GM23248 (cell line): ENCODE data around the gene ISG20L2. TPM values are rescaled to one million over a fixed set of nuclear protein-coding genes. Genes with fewer than 3 reads are reported as not detected.

Experiments
- DNase-seq: peaks from one replicate; pipeline ENCODE4 v3.0.0-alpha.2; 2015
- H2AFZ ChIP-seq: fragments of 200-600 bp; sonication (generic); 2 replicates; pipeline ENCODE4 v1.6.1; 2016; ENCODE audit warnings: antibody characterized with exemption
- H3F3A ChIP-seq: fragments of 200-600 bp; sonication (generic); 2 replicates; pipeline ENCODE4 v1.6.1; 2016; ENCODE audit warnings: mild to moderate bottlenecking, antibody characterized with exemption, mixed run types; ENCODE audit not compliant: insufficient read depth
- H3K27ac ChIP-seq: fragments of 200-600 bp; sonication (generic); 2 replicates; pipeline ENCODE4 v1.5.1; 2016; ENCODE audit warnings: mild to moderate bottlenecking
- H3K27me3 ChIP-seq: fragments of 200-600 bp; sonication (generic); replicated peaks from 2 replicates; pipeline ENCODE4 v1.6.1; 2016; ENCODE audit warnings: mild to moderate bottlenecking; ENCODE audit not compliant: insufficient read depth
- H3K36me3 ChIP-seq: fragments of 200-600 bp; sonication (generic); 2 replicates; pipeline ENCODE4 v1.6.1; 2016; ENCODE audit warnings: low read depth, mild to moderate bottlenecking
- H3K4me1 ChIP-seq: fragments of 200-600 bp; sonication (generic); 2 replicates; pipeline ENCODE4 v1.6.1; 2016; ENCODE audit warnings: mild to moderate bottlenecking; ENCODE audit not compliant: insufficient read depth
- H3K4me2 ChIP-seq: fragments of 200-600 bp; sonication (generic); one replicate; pipeline ENCODE4 v1.6.1; 2016; ENCODE audit warnings: mild to moderate bottlenecking; ENCODE audit not compliant: unreplicated experiment
- H3K4me3 ChIP-seq: fragments of 200-600 bp; sonication (generic); 2 replicates; pipeline ENCODE4 v1.5.1; 2016; ENCODE audit warnings: mild to moderate bottlenecking
- H3K79me2 ChIP-seq: fragments of 200-600 bp; sonication (generic); 2 replicates; pipeline ENCODE4 v1.6.1; 2016; ENCODE audit warnings: mild to moderate bottlenecking; ENCODE audit not compliant: insufficient read depth
- H3K9ac ChIP-seq: fragments of 200-600 bp; sonication (generic); 2 replicates; pipeline ENCODE4 v1.6.1; 2016; ENCODE audit warnings: mild to moderate bottlenecking
- H3K9me2 ChIP-seq: fragments of 200-600 bp; sonication (generic); 2 replicates; pipeline ENCODE4 v1.6.1; 2016; ENCODE audit warnings: mixed run types, mild to moderate bottlenecking, moderate library complexity; ENCODE audit not compliant: insufficient read depth
- H3K9me3 ChIP-seq: fragments of 200-600 bp; sonication (generic); one replicate; pipeline ENCODE4 v1.6.1; 2017; ENCODE audit warnings: low read depth
- H4K20me1 ChIP-seq: fragments of 200-600 bp; sonication (generic); 2 replicates; pipeline ENCODE4 v1.6.0; 2016; ENCODE audit not compliant: insufficient read depth
- EZH2 ChIP-seq: fragments of 200-600 bp; sonication (generic); IDR thresholded peaks from 2 replicates; pipeline ENCODE4 v1.6.1; 2018; ENCODE audit warnings: antibody characterized with exemption, mild to moderate bottlenecking; ENCODE audit not compliant: insufficient read depth, poor library complexity, severe bottlenecking
- EZH2phosphoT487 ChIP-seq: fragments of 200-600 bp; sonication (generic); IDR thresholded peaks from 2 replicates; pipeline ENCODE4 v1.6.1; 2018; ENCODE audit warnings: antibody characterized with exemption, moderate library complexity, mild to moderate bottlenecking, low read depth; ENCODE audit not compliant: insufficient read depth
- WGBS, 2 experiments: methylation state at CpG; one replicate each; pipeline ENCODE4 v1.1.6; 2015 to 2017; ENCODE audit warnings: low lambda C conversion rate in 2 of 2, low coverage in 1 of 2; ENCODE audit errors: missing lambda C conversion rate in 2 of 2; 5-methylcytosine and 5-hydroxymethylcytosine counted together
- in situ Hi-C: fragments of 300-500 bp; cut with MboI; formaldehyde crosslinking; loops from 2 replicates; pipeline ENCODE4 v1.15.0; 2020
- polyA plus RNA-seq: library from polyadenylated mRNA; unstranded; fragments of >200 nt; fragmentation: Nextera tagmentation; extraction: Ambion mirVana; gene quantifications from 2 replicates; pipeline ENCODE4 v1.2.1, GENCODE V29; 2016
- total RNA-seq: library from RNA; depleted of rRNA; stranded (reverse); fragments of >200 nt; shearing (Covaris generic); gene quantifications from 2 replicates; pipeline ENCODE4 v1.2.3, GENCODE V29; 2014; rRNA removed

ISG20L2 gene
- total and polyA plus RNA-seq, 2 experiments from 2014 or later = 10.4 to 17.8 TPM

GRCh38 chr1:156676114-156676819 is 52.3 kb downstream of the ISG20L2 start:
- 19 to 22% methylated on average over 31 to 39 of the region's 49 CpGs for WGBS, 2 experiments
- H3K4me3 ChIP-seq = peak overlapping the region; percentile 65

GRCh38 chr1:156675210-156676113 is 53.1 kb downstream of the ISG20L2 start:
- in situ Hi-C loops = no loop called here
- no peaks in the 10 kb centered on the region for H3K79me2 ChIP-seq
- peak overlapping the region; percentile 34 for H3K4me2 ChIP-seq
- no peaks in the 10 kb centered on the region for H3K9me3 ChIP-seq
- H3K4me3 ChIP-seq = peak overlapping the region; percentile 65; the same call in 1 of the 2 replicates
- no peak overlapping the region for H3K27ac ChIP-seq
- WGBS, 2 experiments = 78 to 79% methylated on average over 14 to 18 of the region's 18 CpGs
- H3K27me3 ChIP-seq = no peaks in the 10 kb centered on the region; the same call in 1 of the 2 replicates
- H3K4me1 ChIP-seq = peaks cover 6% of the 10 kb centered on the region
- no peak for DNase-seq
- H3K9me2 ChIP-seq = no peaks in the 10 kb centered on the region
- no peaks in the 10 kb centered on the region for H3F3A ChIP-seq
- TF ChIP-seq EZH2phosphoT487 (no peak), EZH2 (no peak)
- H2AFZ ChIP-seq = no peak overlapping the region
- H4K20me1 ChIP-seq = no peaks in the 10 kb centered on the region
- peak overlapping the region; percentile 59 for H3K9ac ChIP-seq
- H3K36me3 ChIP-seq = no peaks in the 10 kb centered on the region

More at GRCh38 chr1:156676114-156676819, 52.3 kb downstream of the ISG20L2 start:
- in situ Hi-C loops = no loop called here
- H3K4me1 ChIP-seq = peaks cover 6% of the 10 kb centered on the region
- TF ChIP-seq EZH2 = no peak
- TF ChIP-seq EZH2phosphoT487 = no peak
- H2AFZ ChIP-seq = peak overlapping the region; percentile 79
- no peaks in the 10 kb centered on the region for H3K79me2 ChIP-seq
- H3K9me3 ChIP-seq = no peaks in the 10 kb centered on the region
- no peak overlapping the region for H3K27ac ChIP-seq
- no peaks in the 10 kb centered on the region for H3K9me2 ChIP-seq
- H4K20me1 ChIP-seq = no peaks in the 10 kb centered on the region
- peak overlapping the region; percentile 59; the same call in 1 of the 2 replicates for H3K9ac ChIP-seq
- no peaks in the 10 kb centered on the region for H3K36me3 ChIP-seq
- no peaks in the 10 kb centered on the region; the same call in 1 of the 2 replicates for H3K27me3 ChIP-seq
- H3K4me2 ChIP-seq = peak overlapping the region; percentile 91
- peak; percentile 58 for DNase-seq
- no peaks in the 10 kb centered on the region for H3F3A ChIP-seq

GRCh38 chr1:156673387-156674121 is 55.0 kb downstream of the ISG20L2 start:
- no peak overlapping the region for H3K27ac ChIP-seq
- in situ Hi-C loops = no loop called here
- H3K4me1 ChIP-seq = peaks cover 6% of the 10 kb centered on the region
- no peak for TF ChIP-seq EZH2
- TF ChIP-seq EZH2phosphoT487 = no peak
- H3K27me3 ChIP-seq = no peaks in the 10 kb centered on the region
- no peaks in the 10 kb centered on the region for H3K36me3 ChIP-seq
- no peaks in the 10 kb centered on the region for H3K79me2 ChIP-seq
- H3K9me3 ChIP-seq = no peaks in the 10 kb centered on the region
- DNase-seq = no peak
- H3K9me2 ChIP-seq = no peaks in the 10 kb centered on the region
- WGBS, 2 experiments = 77 to 80% methylated on average over 8 of the region's 8 CpGs
- no peak overlapping the region for H3K4me3 ChIP-seq
- H2AFZ ChIP-seq = no peak overlapping the region
- no peak overlapping the region for H3K4me2 ChIP-seq
- no peaks in the 10 kb centered on the region for H4K20me1 ChIP-seq
- H3F3A ChIP-seq = no peaks in the 10 kb centered on the region
- H3K9ac ChIP-seq = no peak overlapping the region

Other genes starting within 250 kb of the ISG20L2 start
- gene MEF2D, start 228.0 kb downstream of the ISG20L2 start, total RNA-seq = 22.3 and 23.6 TPM in 2 replicates
- gene MEF2D, start 228.0 kb downstream of the ISG20L2 start, polyA plus RNA-seq = 32.1 and 34.1 TPM in 2 replicates
- gene IQGAP3, start 156.2 kb downstream of the ISG20L2 start, total RNA-seq = 12.5 and 14.7 TPM in 2 replicates
- 5.5 and 5.6 TPM in 2 replicates for gene IQGAP3, start 156.2 kb downstream of the ISG20L2 start, polyA plus RNA-seq
- gene TTC24, start 149.0 kb downstream of the ISG20L2 start, total RNA-seq = not detected in 2 replicates
- not detected in 2 replicates for gene TTC24, start 149.0 kb downstream of the ISG20L2 start, polyA plus RNA-seq
- 51.2 and 68.7 TPM in 2 replicates for gene NAXE, start 137.0 kb downstream of the ISG20L2 start, total RNA-seq
- gene NAXE, start 137.0 kb downstream of the ISG20L2 start, polyA plus RNA-seq = 86.2 and 87.4 TPM in 2 replicates
- gene GPATCH4, start 127.3 kb downstream of the ISG20L2 start, total RNA-seq = 9.5 and 12.5 TPM in 2 replicates
- 43.0 and 46.6 TPM in 2 replicates for gene GPATCH4, start 127.3 kb downstream of the ISG20L2 start, polyA plus RNA-seq
- gene HAPLN2, start 109.4 kb downstream of the ISG20L2 start, total RNA-seq = not detected in 2 replicates
- gene HAPLN2, start 109.4 kb downstream of the ISG20L2 start, polyA plus RNA-seq = not detected in 2 replicates
- not detected in 2 replicates for gene BCAN, start 86.6 kb downstream of the ISG20L2 start, total RNA-seq
- not detected in 2 replicates for gene BCAN, start 86.6 kb downstream of the ISG20L2 start, polyA plus RNA-seq
- gene NES, start 51.4 kb downstream of the ISG20L2 start, total RNA-seq = 15.0 and 23.0 TPM in 2 replicates
- gene NES, start 51.4 kb downstream of the ISG20L2 start, polyA plus RNA-seq = 2.2 TPM in 2 replicates
- 23.3 and 38.8 TPM in 2 replicates for gene CRABP2, start 23.2 kb downstream of the ISG20L2 start, total RNA-seq
- gene CRABP2, start 23.2 kb downstream of the ISG20L2 start, polyA plus RNA-seq = 64.1 and 68.6 TPM in 2 replicates
- gene METTL25B, start 297 bp downstream of the ISG20L2 start, total RNA-seq = 4.5 and 5.6 TPM in 2 replicates
- gene METTL25B, start 297 bp downstream of the ISG20L2 start, polyA plus RNA-seq = 7.4 and 10.1 TPM in 2 replicates
- gene MRPL24, start 12.3 kb upstream of the ISG20L2 start, total RNA-seq = 49.2 and 55.7 TPM in 2 replicates
- gene MRPL24, start 12.3 kb upstream of the ISG20L2 start, polyA plus RNA-seq = 91.4 and 93.7 TPM in 2 replicates
- 184 and 185 TPM in 2 replicates for gene HDGF, start 22.9 kb upstream of the ISG20L2 start, total RNA-seq
- gene HDGF, start 22.9 kb upstream of the ISG20L2 start, polyA plus RNA-seq = 95.4 and 131 TPM in 2 replicates
- 32.4 and 43.6 TPM in 2 replicates for gene PRCC, start 38.8 kb upstream of the ISG20L2 start, total RNA-seq
- 57.0 and 62.4 TPM in 2 replicates for gene PRCC, start 38.8 kb upstream of the ISG20L2 start, polyA plus RNA-seq
- not detected in 2 replicates for gene SH2D2A, start 88.1 kb upstream of the ISG20L2 start, total RNA-seq
- 0.43 and 0.96 TPM in 2 replicates for gene SH2D2A, start 88.1 kb upstream of the ISG20L2 start, polyA plus RNA-seq
- not detected in 2 replicates for gene INSRR, start 130.4 kb upstream of the ISG20L2 start, total RNA-seq
- gene INSRR, start 130.4 kb upstream of the ISG20L2 start, polyA plus RNA-seq = 0.09 TPM in 1 of 2 replicates, not detected in the other
- 0.11 TPM in 1 of 2 replicates, not detected in the other for gene NTRK1, start 132.1 kb upstream of the ISG20L2 start, total RNA-seq
- 0.08 and 0.09 TPM in 2 replicates for gene NTRK1, start 132.1 kb upstream of the ISG20L2 start, polyA plus RNA-seq
- 1.0 and 2.2 TPM in 2 replicates for gene PEAR1, start 165.0 kb upstream of the ISG20L2 start, total RNA-seq
- 0.71 and 1.2 TPM in 2 replicates for gene PEAR1, start 165.0 kb upstream of the ISG20L2 start, polyA plus RNA-seq
- gene LRRC71, start 191.9 kb upstream of the ISG20L2 start, total RNA-seq = 0.32 TPM in 1 of 2 replicates, not detected in the other
- not detected in 2 replicates for gene LRRC71, start 191.9 kb upstream of the ISG20L2 start, polyA plus RNA-seq